Measurements from ENCODE around the gene PLEKHN1. TPM values are rescaled to one million over a fixed set of nuclear protein-coding genes. Genes with fewer than 3 reads are reported as not detected.
"Not testable (repeated sequence)": the region's sequence is repeated elsewhere in the genome, so short reads cannot be mapped to it uniquely, and the experiment has no call there.

The PLEKHN1 gene
- total RNA-seq, 1 donor from 2014 or later: 13.2 TPM

GRCh38 chr1:1014799-1015681 is 48.8 kb downstream of the PLEKHN1 start:
- Histone ChIP-seq H3K27me3 (ENCODE audit: control insufficient read depth, insufficient read depth, low read length) (no peaks in the 10 kb centered on the region), H3K4me3 (ENCODE audit: low read depth, low read length) (no peak overlapping the region), H3K36me3 (ENCODE audit: control insufficient read depth, insufficient read depth, low read length) (no peaks in the 10 kb centered on the region)
- DNase-seq (ENCODE audit: low read depth): no peak
- TF ChIP-seq CTCF (IDR thresholded peaks at IDR 0.05; ENCODE audit: insufficient read depth, low read length, poor library complexity, severe bottlenecking): peak; percentile 53

- DNase-seq (ENCODE audit: low read depth); H3K27me3 ChIP-seq (ENCODE audit: control insufficient read depth, insufficient read depth, low read length); H3K4me3 ChIP-seq (ENCODE audit: low read depth, low read length): not testable (repeated sequence)
Observed at GRCh38 chr1:1017397-1018320, 51.4 kb downstream of the PLEKHN1 start.

GRCh38 chr1:1018321-1018685 is 52.0 kb downstream of the PLEKHN1 start:
- H3K27me3 ChIP-seq (ENCODE audit: control insufficient read depth, insufficient read depth, low read length); H3K4me3 ChIP-seq (ENCODE audit: low read depth, low read length); H3K36me3 ChIP-seq (ENCODE audit: control insufficient read depth, insufficient read depth, low read length); DNase-seq (ENCODE audit: low read depth): not testable (repeated sequence)

More at GRCh38 chr1:1017397-1018320, 51.4 kb downstream of the PLEKHN1 start:
- not testable (repeated sequence) for H3K36me3 ChIP-seq (ENCODE audit: control insufficient read depth, insufficient read depth, low read length)

GRCh38 chr1:1019122-1019999 is 53.1 kb downstream of the PLEKHN1 start:
- TF ChIP-seq CTCF (IDR thresholded peaks at IDR 0.05; ENCODE audit: insufficient read depth, low read length, poor library complexity, severe bottlenecking): peak; percentile 38
- H3K4me3 ChIP-seq (ENCODE audit: low read depth, low read length): peak overlapping the region; percentile 32
- peaks cover 3% of the 10 kb centered on the region for H3K36me3 ChIP-seq (ENCODE audit: control insufficient read depth, insufficient read depth, low read length)
- DNase-seq (ENCODE audit: low read depth): no peak
- no peaks in the 10 kb centered on the region for H3K27me3 ChIP-seq (ENCODE audit: control insufficient read depth, insufficient read depth, low read length)

- TF ChIP-seq CTCF (IDR thresholded peaks at IDR 0.05; ENCODE audit: insufficient read depth, low read length, poor library complexity, severe bottlenecking): no peak
- H3K27me3 ChIP-seq (ENCODE audit: control insufficient read depth, insufficient read depth, low read length): no peaks in the 10 kb centered on the region
- H3K36me3 ChIP-seq (ENCODE audit: control insufficient read depth, insufficient read depth, low read length): peaks cover 3% of the 10 kb centered on the region
- H3K4me3 ChIP-seq (ENCODE audit: low read depth, low read length): peak within 1 kb of the TSS; percentile 84
- no peak for DNase-seq (ENCODE audit: low read depth)
Observed at GRCh38 chr1:1020000-1020404, 53.7 kb downstream of the PLEKHN1 start, which contains the start of gene AGRN. Gene AGRN (plus strand): TSS chr1:1020120. CDS start chr1:1020173, 53 bp downstream.

GRCh38 chr1:1020415-1021009 is 54.2 kb downstream of the PLEKHN1 start:
- Histone ChIP-seq H3K27me3 (ENCODE audit: control insufficient read depth, insufficient read depth, low read length) (no peaks in the 10 kb centered on the region), H3K36me3 (ENCODE audit: control insufficient read depth, insufficient read depth, low read length) (peaks cover 3% of the 10 kb centered on the region), H3K4me3 (ENCODE audit: low read depth, low read length) (peak overlapping the region; percentile 84)
- no peak for TF ChIP-seq CTCF (IDR thresholded peaks at IDR 0.05; ENCODE audit: insufficient read depth, low read length, poor library complexity, severe bottlenecking)
- no peak for DNase-seq (ENCODE audit: low read depth)

All from kidney epithelial cell (primary cell).